PC-3 (cell line): Measurements from ENCODE around the gene HBM. TPM values are rescaled to one million over a fixed set of nuclear protein-coding genes. Genes with fewer than 3 reads are reported as not detected.

ENCODE experiments used
- ATAC-seq: fragments of 200-7000 bp; cut with Tn5 transposase; 2 replicates; pipeline ENCODE4 v1.9.1; 2020; ENCODE audit warnings: mild to moderate bottlenecking, moderate library complexity
- Bru-seq: library from RNA; stranded (reverse); fragments of 400-500 nt; gene quantifications from one replicate; lab custom pipeline; 2021; lab: Mats Ljungman, UMichigan
- BruChase-seq, 2 experiments: library from RNA; stranded (reverse); fragments of 400-500 nt; gene quantifications; one replicate each; lab custom pipeline; 2021; lab: Mats Ljungman, UMichigan
- BruUV-seq: library from RNA; stranded (reverse); fragments of 400-500 nt; replicated peaks from 2 replicates; lab custom pipeline; 2021; lab: Mats Ljungman, UMichigan
- CTCF ChIA-PET: fragments of 300-600 bp; sonication (Branson Sonifier 250); formaldehyde crosslinking; loops from one replicate; lab custom pipeline; 2022; ENCODE audit warnings: antibody characterized with exemption; lab: Charles Lee
- POLR2A ChIA-PET: fragments of 300-600 bp; sonication (Branson Sonifier 250); formaldehyde crosslinking; loops from one replicate; lab custom pipeline; 2022; ENCODE audit warnings: antibody characterized with exemption; ENCODE audit not compliant: unreplicated experiment; lab: Charles Lee
- DNase-seq: peaks from one replicate; pipeline ENCODE4 v3.0.0-alpha.2; 2015
- H2AFZ ChIP-seq: fragments of 300-600 bp; sonication (generic); 2 replicates; pipeline ENCODE4 v1.6.0; 2016; ENCODE audit warnings: antibody characterized with exemption, low read length
- H3F3A ChIP-seq: fragments of 300-600 bp; sonication (generic); one replicate; pipeline ENCODE4 v1.6.0; 2017; ENCODE audit warnings: antibody characterized with exemption, low read length, control low read depth, mild to moderate bottlenecking; ENCODE audit not compliant: unreplicated experiment
- H3K27ac ChIP-seq: fragments of 300-600 bp; sonication (generic); 2 replicates; pipeline ENCODE4 v1.5.1; 2016; ENCODE audit warnings: mild to moderate bottlenecking, low read length
- H3K27me3 ChIP-seq: fragments of 300-600 bp; sonication (generic); 2 replicates; pipeline ENCODE4 v1.6.1; 2016; ENCODE audit warnings: low read length, mixed read lengths
- H3K36me3 ChIP-seq: fragments of 300-600 bp; sonication (generic); 2 replicates; pipeline ENCODE4 v1.6.1; 2016; ENCODE audit warnings: low read depth, mixed run types, low read length, mixed read lengths
- H3K4me1 ChIP-seq: fragments of 300-600 bp; sonication (generic); 2 replicates; pipeline ENCODE4 v1.5.1; 2016; ENCODE audit warnings: low read length; ENCODE audit not compliant: insufficient read depth
- H3K4me2 ChIP-seq: fragments of 300-600 bp; sonication (generic); 2 replicates; pipeline ENCODE4 v1.6.0; 2016; ENCODE audit warnings: low read length
- H3K4me3 ChIP-seq: fragments of 300-600 bp; sonication (generic); 2 replicates; pipeline ENCODE4 v1.5.1; 2016; ENCODE audit warnings: mild to moderate bottlenecking, low read length, mixed read lengths
- H3K79me2 ChIP-seq: fragments of 300-600 bp; sonication (generic); 2 replicates; pipeline ENCODE4 v1.6.1; 2017; ENCODE audit warnings: low read length, mixed read lengths
- H3K9ac ChIP-seq: fragments of 300-600 bp; sonication (generic); 2 replicates; pipeline ENCODE4 v1.6.0; 2016; ENCODE audit warnings: mild to moderate bottlenecking, low read length
- H3K9me2 ChIP-seq: fragments of 300-600 bp; sonication (generic); replicated peaks from 2 replicates; pipeline ENCODE4 v1.6.1; 2016; ENCODE audit warnings: mixed run types, low read length, mixed read lengths
- H3K9me3 ChIP-seq: fragments of 300-600 bp; sonication (generic); 2 replicates; pipeline ENCODE4 v1.6.1; 2016; ENCODE audit warnings: low read length, mixed read lengths
- H4K20me1 ChIP-seq: fragments of 300-600 bp; sonication (generic); 2 replicates; pipeline ENCODE4 v1.6.1; 2016; ENCODE audit warnings: low read length, mixed read lengths
- CTCF ChIP-seq: fragments of 300-600 bp; sonication (generic); conservative IDR thresholded peaks from 2 replicates; pipeline ENCODE4 v1.5.1; 2017; ENCODE audit warnings: antibody characterized with exemption, low read depth, mild to moderate bottlenecking, low read length
- EZH2 ChIP-seq: fragments of 300-600 bp; sonication (generic); IDR thresholded peaks from one replicate; pipeline ENCODE4 v1.6.1; 2017; ENCODE audit warnings: antibody characterized with exemption, mild to moderate bottlenecking, low read length; ENCODE audit not compliant: unreplicated experiment
- EZH2phosphoT487 ChIP-seq: fragments of 300-600 bp; sonication (generic); IDR thresholded peaks from 2 replicates; pipeline ENCODE4 v1.6.1; 2018; ENCODE audit warnings: mild to moderate bottlenecking, antibody characterized with exemption, low read length, borderline replicate concordance
- intact Hi-C: fragments of 100-400 bp; cut with micrococcal nuclease; formaldehyde crosslinking; loops from 2 replicates; pipeline ENCODE4 v1.9.0; 2023
- long read RNA-seq: library from polyadenylated mRNA; unstranded; transcript quantifications from one replicate; pipeline ENCODE4 v2.0.0, GENCODE V29; 2021; ENCODE audit not compliant: unreplicated experiment
- total RNA-seq: library from RNA; depleted of rRNA; stranded (reverse); fragments of >200 nt; gene quantifications from 2 replicates; pipeline ENCODE4 v1.2.3, GENCODE V29; 2014; rRNA removed

The HBM gene
- total RNA-seq (not detected in 2 replicates), Bru-seq, nascent RNA (not detected), BruChase-seq, experiment 1, labeled RNA remaining after a 6-hour chase (not detected), BruChase-seq, experiment 2, labeled RNA remaining after a 2-hour chase (not detected)
- long read RNA-seq: 0 reads

- BruUV-seq: no TSS peak
- intact Hi-C loops: no loop called here
- CTCF ChIA-PET: no interaction called here
- H3K36me3 ChIP-seq: no peaks in the 10 kb centered on the region
- no peaks in the 10 kb centered on the region for H3F3A ChIP-seq
- no peak for DNase-seq
- no peaks in the 10 kb centered on the region for H3K9me2 ChIP-seq
- H3K4me3 ChIP-seq: no peak within 1 kb of the TSS
- ATAC-seq: no peak
- POLR2A ChIA-PET: no interaction called here
- H3K79me2 ChIP-seq: no peaks in the 10 kb centered on the region
- H3K27ac ChIP-seq: no peak within 1 kb of the TSS
- TF ChIP-seq CTCF (no peak), EZH2phosphoT487 (no peak), EZH2 (peak; percentile 24)
- H3K27me3 ChIP-seq: peaks cover 20% of the 10 kb centered on the region
- H3K4me1 ChIP-seq: no peaks in the 10 kb centered on the region
- H3K9ac ChIP-seq: no peak within 1 kb of the TSS
- H4K20me1 ChIP-seq: no peaks in the 10 kb centered on the region
- no peaks in the 10 kb centered on the region for H3K9me3 ChIP-seq
- no peak within 1 kb of the TSS for H2AFZ ChIP-seq
- H3K4me2 ChIP-seq: no peak within 1 kb of the TSS
These were observed at the start of gene HBM for GRCh38 chr16:165539-166374. HBM (plus strand) TSS chr16:165978; CDS start chr16:165998, 20 bp downstream.

- peaks cover 13% of the 10 kb centered on the region; the same call in 1 of the 2 replicates for H3K36me3 ChIP-seq
- H2AFZ ChIP-seq: no peak overlapping the region
- H3K27me3 ChIP-seq: no peaks in the 10 kb centered on the region
- ChIA-PET POLR2A (no interaction called here), CTCF (no interaction called here)
- intact Hi-C loops: no loop called here
- no peaks in the 10 kb centered on the region for H4K20me1 ChIP-seq
- no peaks in the 10 kb centered on the region for H3K9me3 ChIP-seq
- H3K79me2 ChIP-seq: no peaks in the 10 kb centered on the region
- H3K9ac ChIP-seq: no peak overlapping the region
- TF ChIP-seq EZH2phosphoT487: no peak
- no peak for TF ChIP-seq EZH2
- TF ChIP-seq CTCF: no peak
- no peak overlapping the region for H3K4me3 ChIP-seq
- H3K27ac ChIP-seq: no peak overlapping the region
- BruUV-seq: no TSS peak
- no peaks in the 10 kb centered on the region for H3F3A ChIP-seq
- peaks cover 15% of the 10 kb centered on the region for H3K4me1 ChIP-seq
- H3K9me2 ChIP-seq: no peaks in the 10 kb centered on the region
- ATAC-seq (no peak), DNase-seq (no peak)
- H3K4me2 ChIP-seq: no peak overlapping the region
These were observed 49.8 kb upstream of the HBM start for GRCh38 chr16:116015-116414.
